DOHH2 (cell line): ENCODE data around the gene UTS2R.

Source experiments
- H3F3A ChIP-seq: fragments of 200-600 bp; sonication (generic), shearing (Covaris generic); 2 replicates; pipeline ENCODE4 v1.6.0; 2016; ENCODE audit warnings: antibody characterized with exemption, mild to moderate bottlenecking; ENCODE audit not compliant: control insufficient read depth, insufficient read depth
- H3K27ac ChIP-seq: fragments of 200-600 bp; sonication (generic); 2 replicates; pipeline ENCODE4 v1.5.1; 2014; ENCODE audit warnings: low read depth, mild to moderate bottlenecking, low read length, moderate library complexity
- H3K27me3 ChIP-seq: fragments of 200-600 bp; sonication (generic); 2 replicates; pipeline ENCODE4 v1.6.1; 2014; ENCODE audit warnings: mild to moderate bottlenecking, low read length, mixed read lengths; ENCODE audit not compliant: control insufficient read depth
- H3K36me3 ChIP-seq: fragments of 200-600 bp; sonication (generic); 2 replicates; pipeline ENCODE4 v1.6.1; 2014; ENCODE audit warnings: mild to moderate bottlenecking, low read length, moderate library complexity, mixed read lengths; ENCODE audit not compliant: control insufficient read depth
- H3K4me1 ChIP-seq: fragments of 200-600 bp; sonication (generic); 2 replicates; pipeline ENCODE4 v1.6.1; 2014; ENCODE audit warnings: mild to moderate bottlenecking, low read length, mixed read lengths; ENCODE audit not compliant: control insufficient read depth
- H3K4me2 ChIP-seq: fragments of 200-600 bp; sonication (generic); 2 replicates; pipeline ENCODE4 v1.6.0; 2014; ENCODE audit warnings: mild to moderate bottlenecking, low read length, moderate library complexity
- H3K4me3 ChIP-seq: fragments of 200-600 bp; sonication (generic); 2 replicates; pipeline ENCODE4 v1.5.1; 2014; ENCODE audit warnings: mild to moderate bottlenecking, low read length, mixed read lengths
- H3K79me2 ChIP-seq: fragments of 200-600 bp; sonication (generic); 2 replicates; pipeline ENCODE4 v1.6.1; 2014; ENCODE audit warnings: mild to moderate bottlenecking, low read length, mixed read lengths; ENCODE audit not compliant: control insufficient read depth
- H3K9me2 ChIP-seq: fragments of 200-600 bp; sonication (generic); replicated peaks from 2 replicates; pipeline ENCODE4 v1.6.1; 2014; ENCODE audit warnings: mild to moderate bottlenecking, low read length, mixed read lengths; ENCODE audit not compliant: control insufficient read depth
- H3K9me3 ChIP-seq: fragments of 200-600 bp; sonication (generic); 2 replicates; pipeline ENCODE4 v1.6.1; 2014; ENCODE audit warnings: antibody characterized with exemption, low read length, mixed read lengths; ENCODE audit not compliant: control insufficient read depth, insufficient read depth
- H4K20me1 ChIP-seq: fragments of 200-600 bp; sonication (generic); 2 replicates; pipeline ENCODE4 v1.6.0; 2014; ENCODE audit warnings: low read depth, mild to moderate bottlenecking, antibody characterized with exemption, low read length, moderate library complexity; ENCODE audit not compliant: control insufficient read depth, insufficient read depth
- EZH2phosphoT487 ChIP-seq: fragments of 200-600 bp; sonication (generic); IDR thresholded peaks from 2 replicates; pipeline ENCODE4 v1.6.1; 2017; ENCODE audit warnings: borderline replicate concordance, mild to moderate bottlenecking, antibody characterized with exemption, low read length, moderate library complexity, mixed read lengths
- TF ChIP-seq, protein P1 (sequence below): fragments of 200-600 bp; sonication (generic); IDR thresholded peaks from one replicate; pipeline ENCODE4 v1.5.1; 2014; ENCODE audit warnings: antibody characterized with exemption, mild to moderate bottlenecking, low read depth, low read length; ENCODE audit not compliant: poor library complexity, severe bottlenecking

The UTS2R gene

DNA sequence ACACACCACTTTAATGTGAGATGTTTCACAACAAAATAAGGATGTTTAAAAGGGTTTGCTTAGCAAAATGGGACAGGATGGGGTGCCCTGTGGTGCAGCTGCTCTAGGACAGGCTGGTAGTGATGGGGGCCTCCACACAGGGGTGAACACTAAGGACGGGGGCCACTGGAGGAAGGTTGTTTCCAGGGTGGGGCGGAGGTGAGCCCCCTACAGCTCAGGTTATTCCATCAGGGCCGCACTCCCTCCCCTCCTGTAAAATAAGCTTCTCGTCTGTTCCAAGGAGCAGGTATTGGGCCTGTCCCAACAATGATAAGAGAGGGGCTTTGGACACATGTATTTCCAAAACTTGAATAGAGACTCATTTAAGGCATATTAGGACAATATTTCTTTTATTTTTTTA lies 44.7 kb downstream of the UTS2R start:
- H3K9me2 ChIP-seq, result no peaks in the 10 kb centered on the region
- no peak overlapping the region for H3K4me2 ChIP-seq
- peaks cover 17% of the 10 kb centered on the region for H3K4me1 ChIP-seq
- no peaks in the 10 kb centered on the region for H3K9me3 ChIP-seq
- H3K27ac ChIP-seq, result no peak overlapping the region
- H3K79me2 ChIP-seq, result peaks cover 16% of the 10 kb centered on the region
- H4K20me1 ChIP-seq, result peaks cover 8% of the 10 kb centered on the region
- TF ChIP-seq EZH2phosphoT487, result no peak
- TF ChIP-seq, protein P1, sequence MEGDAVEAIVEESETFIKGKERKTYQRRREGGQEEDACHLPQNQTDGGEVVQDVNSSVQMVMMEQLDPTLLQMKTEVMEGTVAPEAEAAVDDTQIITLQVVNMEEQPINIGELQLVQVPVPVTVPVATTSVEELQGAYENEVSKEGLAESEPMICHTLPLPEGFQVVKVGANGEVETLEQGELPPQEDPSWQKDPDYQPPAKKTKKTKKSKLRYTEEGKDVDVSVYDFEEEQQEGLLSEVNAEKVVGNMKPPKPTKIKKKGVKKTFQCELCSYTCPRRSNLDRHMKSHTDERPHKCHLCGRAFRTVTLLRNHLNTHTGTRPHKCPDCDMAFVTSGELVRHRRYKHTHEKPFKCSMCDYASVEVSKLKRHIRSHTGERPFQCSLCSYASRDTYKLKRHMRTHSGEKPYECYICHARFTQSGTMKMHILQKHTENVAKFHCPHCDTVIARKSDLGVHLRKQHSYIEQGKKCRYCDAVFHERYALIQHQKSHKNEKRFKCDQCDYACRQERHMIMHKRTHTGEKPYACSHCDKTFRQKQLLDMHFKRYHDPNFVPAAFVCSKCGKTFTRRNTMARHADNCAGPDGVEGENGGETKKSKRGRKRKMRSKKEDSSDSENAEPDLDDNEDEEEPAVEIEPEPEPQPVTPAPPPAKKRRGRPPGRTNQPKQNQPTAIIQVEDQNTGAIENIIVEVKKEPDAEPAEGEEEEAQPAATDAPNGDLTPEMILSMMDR, result no peak
- H3K4me3 ChIP-seq, result no peak overlapping the region
- no peaks in the 10 kb centered on the region for H3K27me3 ChIP-seq
- peaks cover 9% of the 10 kb centered on the region for H3K36me3 ChIP-seq
- H3F3A ChIP-seq, result no peaks in the 10 kb centered on the region; the same call in 1 of the 2 replicates

DNA sequence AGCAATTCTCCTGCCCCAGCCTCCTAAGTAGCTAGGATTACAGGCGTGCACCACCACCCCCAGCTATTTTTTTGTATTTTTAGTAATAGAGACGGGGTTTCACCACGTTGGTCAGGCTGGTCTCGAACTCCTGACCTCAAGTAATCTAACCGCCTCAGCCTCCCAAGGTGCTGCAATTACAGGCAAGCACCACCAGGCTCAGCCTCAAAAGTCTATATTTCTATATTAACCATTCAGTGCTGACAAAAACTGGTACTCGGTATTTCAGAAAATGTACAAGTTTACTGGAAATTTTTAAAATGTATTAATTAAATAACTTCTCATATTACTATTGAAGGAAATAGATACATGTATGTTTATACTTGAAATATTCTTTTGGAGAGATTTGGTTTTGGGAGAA lies 45.2 kb downstream of the UTS2R start:
- Histone ChIP-seq H3K27ac (no peak overlapping the region), H3K4me2 (no peak overlapping the region), H3K36me3 (peaks cover 9% of the 10 kb centered on the region), H3K9me3 (no peaks in the 10 kb centered on the region), H3K4me3 (no peak overlapping the region), H3K27me3 (no peaks in the 10 kb centered on the region), H3F3A (no peaks in the 10 kb centered on the region; the same call in 1 of the 2 replicates), H3K4me1 (peaks cover 17% of the 10 kb centered on the region), H4K20me1 (peaks cover 8% of the 10 kb centered on the region), H3K79me2 (peaks cover 16% of the 10 kb centered on the region), H3K9me2 (no peaks in the 10 kb centered on the region)
- TF ChIP-seq EZH2phosphoT487, result no peak
- TF ChIP-seq, protein P1, result no peak

DNA sequence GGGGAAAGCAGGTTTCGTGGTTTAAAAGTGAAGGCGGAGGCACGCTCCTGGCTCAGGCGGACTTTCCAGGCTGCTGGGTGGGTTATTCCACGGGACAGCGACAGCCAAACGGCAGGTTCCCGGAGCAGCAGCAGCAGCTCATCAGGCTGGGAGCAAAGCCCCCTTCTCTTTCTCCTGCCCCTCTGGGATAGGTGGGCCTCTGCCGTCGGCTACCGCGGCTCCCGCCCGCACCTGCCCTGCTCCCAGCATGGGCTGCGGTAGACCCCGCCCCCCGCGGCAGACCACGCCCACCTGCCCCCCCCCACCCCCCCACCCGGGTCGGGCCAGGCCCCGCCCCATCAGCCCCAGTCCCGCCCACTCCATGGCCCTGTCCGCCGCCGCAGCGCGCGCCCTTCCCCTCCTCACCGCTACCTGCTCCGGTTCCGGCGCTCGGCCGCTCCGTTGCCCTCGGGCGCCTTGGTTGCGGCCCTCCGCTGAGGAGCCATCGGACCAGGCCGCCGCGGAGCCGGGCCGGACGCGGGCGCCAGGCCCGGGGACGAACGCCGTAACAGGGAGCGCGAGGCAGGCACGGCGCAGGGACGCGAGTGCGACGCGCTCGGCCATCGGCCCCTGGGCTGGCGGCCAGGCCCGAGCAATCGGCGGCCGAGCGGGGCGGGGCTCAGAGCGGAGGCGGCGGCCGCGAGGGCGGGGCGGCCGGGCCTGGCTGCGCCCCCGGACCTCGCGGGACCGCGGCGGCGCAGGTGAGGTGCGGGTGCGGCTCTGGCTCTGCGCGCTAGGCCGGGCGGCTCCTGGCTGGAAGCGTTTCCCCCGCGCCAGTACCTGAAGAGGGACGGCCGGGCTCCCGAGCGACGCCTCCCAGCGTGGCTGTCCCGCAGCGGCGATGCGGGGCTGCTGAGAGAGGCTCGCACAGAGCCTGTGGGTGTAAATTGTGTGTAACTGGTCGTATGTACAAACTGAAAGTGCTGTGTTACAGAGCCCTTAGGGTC lies 46.7 kb downstream of the UTS2R start, which contains the start of the genes HEXD and OGFOD3:
Gene HEXD, plus strand, starts transcription at position 347 of the 986 bp plus-strand sequence. CDS start 1,453 bp downstream, outside the sequence.
Gene OGFOD3, minus strand, starts transcription at position 586 of the 986 bp plus-strand sequence. Its CDS starts 101 bp downstream, at position 485.
- TF ChIP-seq, protein P1, result no peak
- no peak for TF ChIP-seq EZH2phosphoT487
- H3K4me3 ChIP-seq, result peak within 1 kb of the TSS; percentile 96
- H3K4me1 ChIP-seq, result peaks cover 17% of the 10 kb centered on the region
- no peaks in the 10 kb centered on the region; the same call in 1 of the 2 replicates for H3F3A ChIP-seq
- peaks cover 8% of the 10 kb centered on the region for H4K20me1 ChIP-seq
- H3K36me3 ChIP-seq, result peaks cover 9% of the 10 kb centered on the region
- H3K9me3 ChIP-seq, result no peaks in the 10 kb centered on the region
- H3K79me2 ChIP-seq, result peaks cover 16% of the 10 kb centered on the region
- no peaks in the 10 kb centered on the region for H3K27me3 ChIP-seq
- no peaks in the 10 kb centered on the region for H3K9me2 ChIP-seq
- peak within 1 kb of the TSS; percentile 62 for H3K27ac ChIP-seq
- H3K4me2 ChIP-seq, result peak within 1 kb of the TSS; percentile 96
